Stomach smooth muscle (tissue), 2 donors: ENCODE measurements around the gene ANO7.

ENCODE experiments used
- H3K27ac ChIP-seq: one replicate; pipeline ENCODE4 v1.7.0; 2013; ENCODE audit warnings: mild to moderate bottlenecking, low read length, inconsistent platforms
- H3K27me3 ChIP-seq, 2 donors: one replicate each; pipeline ENCODE4 v1.7.0; 2013; ENCODE audit warnings: low read length in 2 of 2; ENCODE audit not compliant: insufficient read depth in 2 of 2, control insufficient read depth in 1 of 2
- H3K36me3 ChIP-seq, 2 donors: one replicate each; pipeline ENCODE4 v1.7.0; 2013; ENCODE audit warnings: low read length in 2 of 2; ENCODE audit not compliant: control insufficient read depth in 2 of 2, insufficient read depth in 2 of 2
- H3K4me1 ChIP-seq: one replicate; pipeline ENCODE4 v1.7.0; 2013; ENCODE audit warnings: low read length; ENCODE audit not compliant: control insufficient read depth, insufficient read depth
- H3K4me3 ChIP-seq, 2 donors: one replicate each; pipeline ENCODE4 v1.7.0; 2013; ENCODE audit warnings: low read length in 2 of 2
- H3K9ac ChIP-seq, 2 donors: one replicate each; pipeline ENCODE4 v1.7.0; 2013; ENCODE audit warnings: low read length in 2 of 2, mild to moderate bottlenecking in 1 of 2
- H3K9me3 ChIP-seq, 2 donors: one replicate each; pipeline ENCODE4 v1.7.0; 2013; ENCODE audit warnings: low read length in 2 of 2; ENCODE audit not compliant: control insufficient read depth in 2 of 2
- donor health status: healthy.
- donor health status: Pancreatic carcinoma.

The ANO7 gene

GRCh38 chr2:241182531-241183133, 5.8 kb upstream of the ANO7 start:
- no peaks in the 10 kb centered on the region for H3K4me1 ChIP-seq
- no peak overlapping the region for H3K9ac ChIP-seq
- H3K36me3 ChIP-seq, result peaks cover 12 to 22% of the 10 kb centered on the region in 2 donors
- no peaks in the 10 kb centered on the region for H3K27me3 ChIP-seq
- no peaks in the 10 kb centered on the region for H3K9me3 ChIP-seq
- no peak overlapping the region for H3K27ac ChIP-seq
- no peak overlapping the region for H3K4me3 ChIP-seq

- H3K9ac ChIP-seq, result no peak overlapping the region
- H3K4me1 ChIP-seq, result no peaks in the 10 kb centered on the region
- peaks cover 12 to 18% of the 10 kb centered on the region in 2 donors for H3K36me3 ChIP-seq
- H3K9me3 ChIP-seq, result no peaks in the 10 kb centered on the region
- no peak overlapping the region for H3K27ac ChIP-seq
- H3K4me3 ChIP-seq, result no peak overlapping the region
- H3K27me3 ChIP-seq, result no peaks in the 10 kb centered on the region
Observed at GRCh38 chr2:241183221-241183620, 5.3 kb upstream of the ANO7 start.

GRCh38 chr2:241184901-241185300, 3.6 kb upstream of the ANO7 start:
- no peaks in the 10 kb centered on the region for H3K27me3 ChIP-seq
- H3K4me1 ChIP-seq, result no peaks in the 10 kb centered on the region
- H3K9me3 ChIP-seq, result no peaks in the 10 kb centered on the region
- H3K9ac ChIP-seq, result no peak overlapping the region
- no peak overlapping the region for H3K4me3 ChIP-seq
- H3K27ac ChIP-seq, result no peak overlapping the region
- peaks cover 7 to 13% of the 10 kb centered on the region in 2 donors for H3K36me3 ChIP-seq

- Histone ChIP-seq H3K27me3 (no peaks in the 10 kb centered on the region), H3K4me1 (no peaks in the 10 kb centered on the region), H3K9ac (no peak overlapping the region), H3K27ac (no peak overlapping the region), H3K9me3 (no peaks in the 10 kb centered on the region), H3K36me3 (peaks cover 7 to 13% of the 10 kb centered on the region in 2 donors), H3K4me3 (no peak overlapping the region)
Observed at GRCh38 chr2:241185961-241186360, 2.5 kb upstream of the ANO7 start.

GRCh38 chr2:241187101-241187917, 1.2 kb upstream of the ANO7 start:
- Histone ChIP-seq H3K27me3 (no peaks in the 10 kb centered on the region), H3K9ac (no peak overlapping the region), H3K9me3 (no peaks in the 10 kb centered on the region), H3K4me3 (no peak overlapping the region), H3K4me1 (no peaks in the 10 kb centered on the region), H3K36me3 (peaks cover 5 to 12% of the 10 kb centered on the region in 2 donors), H3K27ac (no peak overlapping the region)

GRCh38 chr2:241187918-241188234, 601 bp upstream of the ANO7 start:
- Histone ChIP-seq H3K9me3 (no peaks in the 10 kb centered on the region), H3K36me3 (peaks cover 0 to 7% of the 10 kb centered on the region in 2 donors), H3K9ac (no peak overlapping the region), H3K4me3 (no peak overlapping the region), H3K27ac (no peak overlapping the region), H3K27me3 (no peaks in the 10 kb centered on the region), H3K4me1 (no peaks in the 10 kb centered on the region)

GRCh38 chr2:241189093-241189855, 797 bp downstream of the ANO7 start:
- no peak overlapping the region for H3K9ac ChIP-seq
- no peaks in the 10 kb centered on the region for H3K9me3 ChIP-seq
- no peaks in the 10 kb centered on the region for H3K27me3 ChIP-seq
- no peaks in the 10 kb centered on the region for H3K4me1 ChIP-seq
- no peak overlapping the region for H3K27ac ChIP-seq
- no peaks in the 10 kb centered on the region for H3K36me3 ChIP-seq
- no peak overlapping the region for H3K4me3 ChIP-seq

GRCh38 chr2:241189856-241190201, 1.4 kb downstream of the ANO7 start:
- no peaks in the 10 kb centered on the region for H3K9me3 ChIP-seq
- no peaks in the 10 kb centered on the region for H3K36me3 ChIP-seq
- no peak overlapping the region for H3K27ac ChIP-seq
- no peaks in the 10 kb centered on the region for H3K27me3 ChIP-seq
- H3K4me3 ChIP-seq, result no peak overlapping the region
- H3K9ac ChIP-seq, result no peak overlapping the region
- H3K4me1 ChIP-seq, result no peaks in the 10 kb centered on the region

- no peaks in the 10 kb centered on the region for H3K27me3 ChIP-seq
- H3K36me3 ChIP-seq, result no peaks in the 10 kb centered on the region
- no peak overlapping the region for H3K9ac ChIP-seq
- H3K9me3 ChIP-seq, result no peaks in the 10 kb centered on the region
- no peak overlapping the region for H3K4me3 ChIP-seq
- no peaks in the 10 kb centered on the region for H3K4me1 ChIP-seq
- no peak overlapping the region for H3K27ac ChIP-seq
Observed at GRCh38 chr2:241190291-241190981, 2.0 kb downstream of the ANO7 start.

- Histone ChIP-seq H3K27me3 (no peaks in the 10 kb centered on the region), H3K27ac (no peak overlapping the region), H3K36me3 (no peaks in the 10 kb centered on the region), H3K4me3 (no peak overlapping the region), H3K4me1 (no peaks in the 10 kb centered on the region), H3K9ac (no peak overlapping the region), H3K9me3 (no peaks in the 10 kb centered on the region)
Observed at GRCh38 chr2:241191081-241191480, 2.6 kb downstream of the ANO7 start.
